ENCODE measurements around the gene CCDC148.

CCDC148 gene

DNA sequence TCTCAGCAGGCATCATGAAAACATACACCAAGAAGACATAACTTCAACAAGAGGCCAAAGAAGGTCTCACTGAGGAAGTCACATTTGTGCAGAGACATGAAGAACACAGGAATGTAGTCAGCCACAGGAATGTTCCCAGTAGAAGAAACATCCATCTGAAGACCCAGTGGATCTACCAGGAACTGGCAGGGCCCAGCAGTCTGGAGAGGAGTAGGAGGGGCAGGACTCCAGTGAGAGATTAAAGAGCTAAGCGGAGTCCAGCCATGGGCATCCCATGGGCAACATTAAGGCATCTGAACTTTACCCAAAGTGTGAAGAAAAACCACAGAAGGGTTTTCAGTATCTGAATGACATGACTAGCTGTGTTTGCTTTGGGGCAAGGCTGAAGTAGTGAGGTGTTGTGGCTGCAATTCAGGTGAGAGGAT lies 251.8 kb downstream of the CCDC148 start:
- H3K27me3 ChIP-seq = no peaks in the 10 kb centered on the region
- no peak overlapping the region for H3K4me3 ChIP-seq (ENCODE audit: low read depth in 1 of 2, low read length in 1 of 2)
- TF ChIP-seq, protein P1, sequence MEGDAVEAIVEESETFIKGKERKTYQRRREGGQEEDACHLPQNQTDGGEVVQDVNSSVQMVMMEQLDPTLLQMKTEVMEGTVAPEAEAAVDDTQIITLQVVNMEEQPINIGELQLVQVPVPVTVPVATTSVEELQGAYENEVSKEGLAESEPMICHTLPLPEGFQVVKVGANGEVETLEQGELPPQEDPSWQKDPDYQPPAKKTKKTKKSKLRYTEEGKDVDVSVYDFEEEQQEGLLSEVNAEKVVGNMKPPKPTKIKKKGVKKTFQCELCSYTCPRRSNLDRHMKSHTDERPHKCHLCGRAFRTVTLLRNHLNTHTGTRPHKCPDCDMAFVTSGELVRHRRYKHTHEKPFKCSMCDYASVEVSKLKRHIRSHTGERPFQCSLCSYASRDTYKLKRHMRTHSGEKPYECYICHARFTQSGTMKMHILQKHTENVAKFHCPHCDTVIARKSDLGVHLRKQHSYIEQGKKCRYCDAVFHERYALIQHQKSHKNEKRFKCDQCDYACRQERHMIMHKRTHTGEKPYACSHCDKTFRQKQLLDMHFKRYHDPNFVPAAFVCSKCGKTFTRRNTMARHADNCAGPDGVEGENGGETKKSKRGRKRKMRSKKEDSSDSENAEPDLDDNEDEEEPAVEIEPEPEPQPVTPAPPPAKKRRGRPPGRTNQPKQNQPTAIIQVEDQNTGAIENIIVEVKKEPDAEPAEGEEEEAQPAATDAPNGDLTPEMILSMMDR (IDR thresholded peaks at IDR 0.05) = no peak
- H3K36me3 ChIP-seq = no peaks in the 10 kb centered on the region
- H3K9me3 ChIP-seq = no peaks in the 10 kb centered on the region
- H3K27ac ChIP-seq = no peak overlapping the region
- H3K4me1 ChIP-seq (ENCODE audit: control insufficient read depth in 1 of 2, insufficient read depth in 1 of 2, low read depth in 1 of 2, low read length in 1 of 2) = no peaks in the 10 kb centered on the region

DNA sequence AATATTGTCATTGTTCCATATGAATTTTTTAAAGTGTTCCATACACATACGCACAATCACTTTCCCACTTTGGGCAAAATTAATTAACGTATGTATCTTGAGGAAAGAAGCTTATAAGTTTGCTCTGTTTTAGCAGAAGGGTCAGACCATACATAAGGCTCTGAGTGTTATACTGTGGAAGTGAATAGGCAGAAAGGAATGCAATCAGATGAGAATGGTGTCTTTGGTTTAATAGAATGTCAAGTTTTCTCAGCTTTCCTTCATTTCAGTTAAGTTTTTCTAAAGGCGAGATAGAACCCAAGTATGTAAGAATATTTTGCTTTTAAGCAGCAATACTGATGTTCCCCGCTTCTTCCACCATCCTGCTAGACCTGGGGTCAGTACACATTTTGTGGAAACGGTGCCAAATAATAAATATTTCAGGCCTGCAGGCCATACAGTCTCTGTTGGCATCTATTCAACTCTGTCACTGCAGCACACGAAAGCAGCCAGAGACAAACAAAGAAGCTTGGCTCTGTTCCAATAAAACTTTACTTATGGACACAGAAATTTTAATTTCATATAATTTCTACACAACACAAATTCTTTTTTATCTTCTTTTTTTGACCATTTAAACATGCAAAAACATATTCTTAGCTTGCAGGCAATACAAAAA lies 254.3 kb downstream of the CCDC148 start:
- Histone ChIP-seq H3K27me3 (no peaks in the 10 kb centered on the region), H3K27ac (no peak overlapping the region), H3K4me1 (ENCODE audit: control insufficient read depth in 1 of 2, insufficient read depth in 1 of 2, low read depth in 1 of 2, low read length in 1 of 2) (no peaks in the 10 kb centered on the region), H3K36me3 (no peaks in the 10 kb centered on the region), H3K4me3 (ENCODE audit: low read depth in 1 of 2, low read length in 1 of 2) (no peak overlapping the region), H3K9me3 (no peaks in the 10 kb centered on the region)
- TF ChIP-seq, protein P1 (IDR thresholded peaks at IDR 0.05) = no peak

DNA sequence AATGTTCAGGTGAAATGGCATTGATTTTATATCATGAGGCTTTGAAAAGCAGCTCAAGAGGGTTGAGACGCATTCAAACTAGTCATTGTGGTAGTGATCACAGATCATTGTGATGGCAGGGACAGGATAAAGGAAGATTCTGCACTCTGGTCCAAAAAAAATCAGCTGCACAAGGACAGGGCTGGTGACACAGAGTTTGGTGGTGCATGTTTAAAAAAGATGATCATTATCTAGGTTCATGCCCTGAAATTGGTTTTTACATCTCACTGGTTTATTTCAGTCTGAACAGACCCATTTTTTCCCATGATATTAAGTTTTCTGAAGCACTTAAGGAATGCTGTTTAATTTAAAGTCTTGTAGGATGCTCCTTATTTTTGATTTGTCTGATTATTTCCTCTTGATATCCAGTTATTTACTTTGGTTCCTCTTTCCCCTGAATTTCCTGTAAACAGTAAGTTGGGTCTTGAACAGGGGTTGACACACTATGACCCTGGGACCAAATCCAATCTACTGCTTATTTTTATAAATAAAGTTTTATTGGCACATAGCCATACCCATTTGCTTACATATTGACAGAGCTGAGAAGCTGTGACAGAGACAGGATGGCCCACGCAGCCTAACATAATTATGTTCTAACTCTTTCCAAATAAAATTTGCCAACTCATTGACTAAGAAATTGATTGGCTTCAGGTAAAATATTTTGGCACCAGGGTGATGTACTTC lies 256.5 kb downstream of the CCDC148 start:
- Histone ChIP-seq H3K9me3 (no peaks in the 10 kb centered on the region), H3K4me1 (ENCODE audit: control insufficient read depth in 1 of 2, insufficient read depth in 1 of 2, low read depth in 1 of 2, low read length in 1 of 2) (no peaks in the 10 kb centered on the region), H3K36me3 (no peaks in the 10 kb centered on the region), H3K27me3 (no peaks in the 10 kb centered on the region), H3K27ac (no peak overlapping the region), H3K4me3 (ENCODE audit: low read depth in 1 of 2, low read length in 1 of 2) (no peak overlapping the region)
- TF ChIP-seq, protein P1 (IDR thresholded peaks at IDR 0.05) = no peak

DNA sequence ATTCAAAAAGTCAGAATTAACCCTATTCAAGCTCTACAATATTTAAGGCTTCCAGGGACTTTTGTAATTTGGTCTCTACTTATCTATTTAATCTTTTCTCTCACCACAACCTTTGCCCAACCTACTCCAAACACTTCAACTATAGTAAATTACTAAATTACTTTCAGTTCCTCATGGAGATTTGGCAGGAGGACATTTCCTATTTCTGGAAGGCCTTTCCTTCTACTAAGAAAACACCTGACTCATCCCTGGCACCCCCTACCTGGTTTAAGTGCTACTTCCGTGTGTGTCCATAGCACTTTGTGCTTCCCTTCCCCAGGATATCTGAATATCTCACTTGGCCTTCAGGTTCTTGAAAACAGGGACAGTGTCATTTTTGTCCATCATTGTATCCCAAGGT lies 258.6 kb downstream of the CCDC148 start:
- no peaks in the 10 kb centered on the region for H3K27me3 ChIP-seq
- H3K27ac ChIP-seq = no peak overlapping the region
- TF ChIP-seq, protein P1 (IDR thresholded peaks at IDR 0.05) = no peak
- no peak overlapping the region for H3K4me3 ChIP-seq (ENCODE audit: low read depth in 1 of 2, low read length in 1 of 2)
- H3K4me1 ChIP-seq (ENCODE audit: control insufficient read depth in 1 of 2, insufficient read depth in 1 of 2, low read depth in 1 of 2, low read length in 1 of 2) = no peaks in the 10 kb centered on the region
- no peaks in the 10 kb centered on the region for H3K9me3 ChIP-seq
- no peaks in the 10 kb centered on the region for H3K36me3 ChIP-seq

DNA sequence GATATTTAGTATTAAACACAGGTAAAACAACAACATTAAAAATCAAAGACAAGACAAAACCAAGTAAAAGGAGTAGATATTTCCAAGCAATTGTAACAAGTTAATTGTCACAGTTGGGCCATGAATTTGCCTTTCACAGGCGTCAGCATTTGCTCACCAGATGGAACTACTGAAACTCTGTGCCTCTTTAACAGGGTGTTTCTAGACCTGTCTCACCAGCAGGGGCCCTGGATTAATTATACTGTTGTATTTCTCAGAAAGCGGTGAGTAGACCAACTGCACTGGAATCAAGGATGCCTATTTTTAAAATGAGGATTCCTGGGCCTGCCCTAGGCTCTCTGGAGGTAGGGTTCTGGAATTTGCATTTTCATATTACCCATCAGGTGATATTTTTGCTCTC lies 262.3 kb downstream of the CCDC148 start:
- Histone ChIP-seq H3K27ac (no peak overlapping the region), H3K4me3 (ENCODE audit: low read depth in 1 of 2, low read length in 1 of 2) (no peak overlapping the region), H3K27me3 (no peaks in the 10 kb centered on the region), H3K9me3 (no peaks in the 10 kb centered on the region), H3K4me1 (ENCODE audit: control insufficient read depth in 1 of 2, insufficient read depth in 1 of 2, low read depth in 1 of 2, low read length in 1 of 2) (no peaks in the 10 kb centered on the region), H3K36me3 (no peaks in the 10 kb centered on the region)
- TF ChIP-seq, protein P1 (IDR thresholded peaks at IDR 0.05) = no peak
